Measurements from ENCODE around the gene ZNF154.

ZNF154 gene

DNA sequence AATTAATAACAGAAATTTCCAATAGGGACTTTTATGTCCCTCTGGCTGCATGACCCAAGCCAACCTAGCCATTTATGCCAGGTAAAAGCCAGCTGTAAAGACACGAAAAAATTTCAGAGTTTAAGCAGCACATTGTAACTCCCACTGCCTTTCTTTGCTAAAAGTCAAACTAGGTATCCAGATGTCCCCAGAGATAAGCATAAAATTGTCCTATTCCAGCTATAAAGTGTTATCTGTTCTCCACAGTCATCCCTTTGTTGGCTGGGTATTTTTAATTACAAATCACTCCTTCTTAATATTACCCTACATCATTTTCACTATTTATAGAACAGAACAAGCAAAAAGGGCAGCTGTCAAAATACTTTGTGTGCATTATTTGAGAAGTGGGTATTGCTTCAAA, 3.2 kb upstream of the ZNF154 start:
- TF ChIP-seq, protein P1, sequence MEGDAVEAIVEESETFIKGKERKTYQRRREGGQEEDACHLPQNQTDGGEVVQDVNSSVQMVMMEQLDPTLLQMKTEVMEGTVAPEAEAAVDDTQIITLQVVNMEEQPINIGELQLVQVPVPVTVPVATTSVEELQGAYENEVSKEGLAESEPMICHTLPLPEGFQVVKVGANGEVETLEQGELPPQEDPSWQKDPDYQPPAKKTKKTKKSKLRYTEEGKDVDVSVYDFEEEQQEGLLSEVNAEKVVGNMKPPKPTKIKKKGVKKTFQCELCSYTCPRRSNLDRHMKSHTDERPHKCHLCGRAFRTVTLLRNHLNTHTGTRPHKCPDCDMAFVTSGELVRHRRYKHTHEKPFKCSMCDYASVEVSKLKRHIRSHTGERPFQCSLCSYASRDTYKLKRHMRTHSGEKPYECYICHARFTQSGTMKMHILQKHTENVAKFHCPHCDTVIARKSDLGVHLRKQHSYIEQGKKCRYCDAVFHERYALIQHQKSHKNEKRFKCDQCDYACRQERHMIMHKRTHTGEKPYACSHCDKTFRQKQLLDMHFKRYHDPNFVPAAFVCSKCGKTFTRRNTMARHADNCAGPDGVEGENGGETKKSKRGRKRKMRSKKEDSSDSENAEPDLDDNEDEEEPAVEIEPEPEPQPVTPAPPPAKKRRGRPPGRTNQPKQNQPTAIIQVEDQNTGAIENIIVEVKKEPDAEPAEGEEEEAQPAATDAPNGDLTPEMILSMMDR (IDR thresholded peaks at IDR 0.05; ENCODE audit: control extremely low read depth, extremely low read depth, low read depth, missing control alignments): no peak
- CTCF ChIA-PET: no interaction called here
- no peak for DNase-seq (ENCODE audit: extremely low spot score)
- POLR2A ChIA-PET: no interaction called here

DNA sequence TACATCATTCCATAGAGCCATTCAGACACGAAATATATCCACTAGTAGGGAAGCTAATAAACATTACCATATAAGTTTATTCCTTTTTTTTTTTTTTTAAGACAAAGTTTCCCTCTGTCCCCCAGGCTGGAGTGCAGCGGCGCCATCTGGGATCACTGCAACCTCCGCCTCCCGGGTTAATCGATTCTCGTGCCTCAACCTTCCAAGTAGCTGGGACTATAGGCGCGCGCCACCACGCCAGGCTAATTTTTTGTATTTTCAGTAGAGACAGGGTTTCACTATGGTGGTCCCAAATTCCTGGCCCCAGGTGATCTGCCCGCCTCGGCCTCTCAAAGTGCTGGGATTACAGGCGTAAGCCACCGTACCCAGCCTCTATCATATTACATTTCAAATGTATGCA, 612 bp upstream of the ZNF154 start:
- TF ChIP-seq, protein P1 (IDR thresholded peaks at IDR 0.05; ENCODE audit: control extremely low read depth, extremely low read depth, low read depth, missing control alignments): no peak
- ChIA-PET CTCF (interaction anchor here (0.9 to 1.1 kb wide), 2 partner anchors 8 to 29 kb away, joined by 3 read pairs; no protein-coding TSS in a partner anchor), POLR2A (interaction anchor here (0.6 to 0.9 kb wide), 2 partner anchors 18 to 960 kb away, joined by 3 to 7 read pairs; partner anchors contain the start of gene ZNF671)

DNA sequence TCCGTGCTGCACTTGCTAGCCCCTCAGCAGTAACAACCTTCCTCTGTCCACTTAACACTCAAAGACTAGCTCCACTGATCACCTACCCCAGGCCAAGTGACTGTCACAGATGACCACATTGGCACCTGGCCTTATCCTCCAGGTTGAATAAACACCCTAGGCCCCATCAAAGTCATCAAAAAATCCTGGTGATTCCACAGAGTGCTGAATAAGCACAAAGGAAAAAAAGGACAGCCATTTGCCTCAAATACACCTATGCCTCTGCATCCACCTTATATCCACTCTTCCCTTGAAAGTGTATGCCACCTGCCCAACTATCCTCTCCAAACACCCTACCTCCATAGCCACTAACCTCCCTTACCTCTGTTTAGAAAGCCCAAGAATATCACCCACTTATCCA, 2.7 kb downstream of the ZNF154 start:
- ChIA-PET CTCF (no interaction called here), POLR2A (no interaction called here)
- TF ChIP-seq, protein P1 (IDR thresholded peaks at IDR 0.05; ENCODE audit: control extremely low read depth, extremely low read depth, low read depth, missing control alignments): no peak
- no peak for DNase-seq (ENCODE audit: extremely low spot score)

More for the DNA sequence above, 612 bp upstream of the ZNF154 start:
- no peak for DNase-seq (ENCODE audit: extremely low spot score)

DNA sequence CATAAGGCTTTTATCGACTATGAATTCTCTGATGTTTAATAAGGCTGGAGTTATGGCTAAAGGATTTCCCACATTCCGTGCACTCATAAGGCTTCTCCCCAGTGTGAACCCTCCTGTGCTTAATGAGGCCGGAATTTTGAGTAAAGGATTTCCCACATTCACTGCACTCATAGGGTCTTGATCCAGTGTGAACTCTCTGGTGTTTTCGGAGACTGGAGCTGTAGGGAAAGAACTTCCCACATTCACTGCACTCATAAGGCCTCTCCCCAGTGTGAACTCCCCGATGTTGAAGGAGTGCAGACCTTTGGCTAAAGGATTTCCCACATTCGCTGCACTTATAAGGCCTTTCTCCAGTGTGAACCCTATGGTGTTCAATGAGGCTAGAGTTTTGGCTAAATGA, 7.4 kb downstream of the ZNF154 start:
- CTCF ChIA-PET: no interaction called here
- POLR2A ChIA-PET: no interaction called here
- TF ChIP-seq, protein P1 (IDR thresholded peaks at IDR 0.05; ENCODE audit: control extremely low read depth, extremely low read depth, low read depth, missing control alignments): no peak
- no peak for DNase-seq (ENCODE audit: extremely low spot score)

DNA sequence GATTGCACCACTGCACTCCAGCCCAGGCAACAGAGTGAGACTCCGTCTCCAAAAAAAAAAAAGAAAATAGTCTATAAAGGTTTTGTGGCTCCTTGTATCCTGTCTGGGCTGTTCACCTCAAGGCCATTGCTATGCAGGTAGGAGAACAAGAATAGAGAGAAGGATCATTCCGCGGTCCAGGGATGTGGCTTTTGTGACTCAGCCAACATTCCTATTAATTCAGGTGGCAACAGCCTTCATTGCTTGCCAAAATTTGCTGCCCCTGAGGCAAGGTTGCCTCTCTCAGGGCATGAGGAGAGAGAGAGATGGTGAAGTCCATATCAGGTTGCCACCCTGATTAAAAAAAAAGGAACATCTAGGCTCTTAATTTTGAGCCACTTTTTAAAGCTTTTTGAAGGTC, 19.3 kb downstream of the ZNF154 start:
- ChIA-PET CTCF (no interaction called here), POLR2A (no interaction called here)
- TF ChIP-seq, protein P1 (IDR thresholded peaks at IDR 0.05; ENCODE audit: control extremely low read depth, extremely low read depth, low read depth, missing control alignments): no peak
- no peak for DNase-seq (ENCODE audit: extremely low spot score)

DNA sequence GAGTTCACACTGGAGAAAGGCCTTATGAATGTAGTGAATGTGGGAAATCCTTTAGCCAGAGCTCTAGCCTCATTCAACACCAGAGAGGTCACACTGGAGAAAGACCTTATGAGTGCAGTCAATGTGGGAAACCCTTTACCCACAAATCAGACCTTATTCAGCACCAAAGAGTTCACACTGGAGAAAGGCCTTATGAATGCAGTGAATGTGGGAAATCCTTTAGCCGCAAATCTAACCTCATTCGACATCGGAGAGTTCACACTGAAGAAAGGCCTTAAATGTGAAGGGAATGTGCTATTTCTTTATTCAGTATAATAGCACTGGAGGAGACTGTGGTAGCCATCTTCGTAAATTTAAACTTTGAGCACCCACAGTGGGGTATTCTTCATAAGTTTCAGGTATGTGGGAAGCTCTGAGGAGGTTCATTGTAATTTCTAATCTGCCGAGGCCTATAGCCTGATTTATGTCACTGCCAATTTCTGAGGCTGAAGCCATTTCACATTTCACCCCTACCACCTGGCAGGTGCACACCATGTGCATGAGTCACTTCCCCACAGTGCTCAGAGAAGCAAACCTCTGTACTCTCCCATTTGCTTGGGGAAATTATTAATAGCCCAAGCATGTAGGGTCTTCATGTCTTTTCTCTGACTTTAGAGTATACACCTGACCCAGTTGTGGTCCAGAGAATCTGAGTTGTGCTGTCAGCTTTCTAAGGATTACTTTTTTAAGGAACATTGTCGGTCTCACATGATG, 20.8 kb downstream of the ZNF154 start:
- TF ChIP-seq, protein P1 (IDR thresholded peaks at IDR 0.05; ENCODE audit: control extremely low read depth, extremely low read depth, low read depth, missing control alignments): no peak
- ChIA-PET CTCF (no interaction called here), POLR2A (no interaction called here)

More for the DNA sequence above, 20.8 kb downstream of the ZNF154 start:
- DNase-seq (ENCODE audit: extremely low spot score): no peak
